GM23248 (cell line): ENCODE measurements around the gene TAPT1. TPM values are rescaled to one million over a fixed set of nuclear protein-coding genes. Genes with fewer than 3 reads are reported as not detected.

Experiments used
- DNase-seq: peaks from one replicate; pipeline ENCODE4 v3.0.0-alpha.2; 2015
- H2AFZ ChIP-seq: fragments of 200-600 bp; sonication (generic); 2 replicates; pipeline ENCODE4 v1.6.1; 2016; ENCODE audit warnings: antibody characterized with exemption
- H3F3A ChIP-seq: fragments of 200-600 bp; sonication (generic); 2 replicates; pipeline ENCODE4 v1.6.1; 2016; ENCODE audit warnings: mild to moderate bottlenecking, antibody characterized with exemption, mixed run types; ENCODE audit not compliant: insufficient read depth
- H3K27ac ChIP-seq: fragments of 200-600 bp; sonication (generic); 2 replicates; pipeline ENCODE4 v1.5.1; 2016; ENCODE audit warnings: mild to moderate bottlenecking
- H3K27me3 ChIP-seq: fragments of 200-600 bp; sonication (generic); replicated peaks from 2 replicates; pipeline ENCODE4 v1.6.1; 2016; ENCODE audit warnings: mild to moderate bottlenecking; ENCODE audit not compliant: insufficient read depth
- H3K36me3 ChIP-seq: fragments of 200-600 bp; sonication (generic); 2 replicates; pipeline ENCODE4 v1.6.1; 2016; ENCODE audit warnings: low read depth, mild to moderate bottlenecking
- H3K4me1 ChIP-seq: fragments of 200-600 bp; sonication (generic); 2 replicates; pipeline ENCODE4 v1.6.1; 2016; ENCODE audit warnings: mild to moderate bottlenecking; ENCODE audit not compliant: insufficient read depth
- H3K4me2 ChIP-seq: fragments of 200-600 bp; sonication (generic); one replicate; pipeline ENCODE4 v1.6.1; 2016; ENCODE audit warnings: mild to moderate bottlenecking; ENCODE audit not compliant: unreplicated experiment
- H3K4me3 ChIP-seq: fragments of 200-600 bp; sonication (generic); 2 replicates; pipeline ENCODE4 v1.5.1; 2016; ENCODE audit warnings: mild to moderate bottlenecking
- H3K79me2 ChIP-seq: fragments of 200-600 bp; sonication (generic); 2 replicates; pipeline ENCODE4 v1.6.1; 2016; ENCODE audit warnings: mild to moderate bottlenecking; ENCODE audit not compliant: insufficient read depth
- H3K9ac ChIP-seq: fragments of 200-600 bp; sonication (generic); 2 replicates; pipeline ENCODE4 v1.6.1; 2016; ENCODE audit warnings: mild to moderate bottlenecking
- H3K9me2 ChIP-seq: fragments of 200-600 bp; sonication (generic); 2 replicates; pipeline ENCODE4 v1.6.1; 2016; ENCODE audit warnings: mixed run types, mild to moderate bottlenecking, moderate library complexity; ENCODE audit not compliant: insufficient read depth
- H3K9me3 ChIP-seq: fragments of 200-600 bp; sonication (generic); one replicate; pipeline ENCODE4 v1.6.1; 2017; ENCODE audit warnings: low read depth
- H4K20me1 ChIP-seq: fragments of 200-600 bp; sonication (generic); 2 replicates; pipeline ENCODE4 v1.6.0; 2016; ENCODE audit not compliant: insufficient read depth
- EZH2 ChIP-seq: fragments of 200-600 bp; sonication (generic); IDR thresholded peaks from 2 replicates; pipeline ENCODE4 v1.6.1; 2018; ENCODE audit warnings: antibody characterized with exemption, mild to moderate bottlenecking; ENCODE audit not compliant: insufficient read depth, poor library complexity, severe bottlenecking
- EZH2phosphoT487 ChIP-seq: fragments of 200-600 bp; sonication (generic); IDR thresholded peaks from 2 replicates; pipeline ENCODE4 v1.6.1; 2018; ENCODE audit warnings: antibody characterized with exemption, moderate library complexity, mild to moderate bottlenecking, low read depth; ENCODE audit not compliant: insufficient read depth
- WGBS, 2 experiments: methylation state at CpG; one replicate each; pipeline ENCODE4 v1.1.6; 2015 to 2017; ENCODE audit warnings: low lambda C conversion rate in 2 of 2, low coverage in 1 of 2; ENCODE audit errors: missing lambda C conversion rate in 2 of 2; 5-methylcytosine and 5-hydroxymethylcytosine counted together
- in situ Hi-C: fragments of 300-500 bp; cut with MboI; formaldehyde crosslinking; loops from 2 replicates; pipeline ENCODE4 v1.15.0; 2020
- polyA plus RNA-seq: library from polyadenylated mRNA; unstranded; fragments of >200 nt; fragmentation: Nextera tagmentation; extraction: Ambion mirVana; gene quantifications from 2 replicates; pipeline ENCODE4 v1.2.1, GENCODE V29; 2016
- total RNA-seq: library from RNA; depleted of rRNA; stranded (reverse); fragments of >200 nt; shearing (Covaris generic); gene quantifications from 2 replicates; pipeline ENCODE4 v1.2.3, GENCODE V29; 2014

The TAPT1 gene
- total and polyA plus RNA-seq, 2 experiments from 2014 or later = 7.8 to 13.2 TPM

DNA sequence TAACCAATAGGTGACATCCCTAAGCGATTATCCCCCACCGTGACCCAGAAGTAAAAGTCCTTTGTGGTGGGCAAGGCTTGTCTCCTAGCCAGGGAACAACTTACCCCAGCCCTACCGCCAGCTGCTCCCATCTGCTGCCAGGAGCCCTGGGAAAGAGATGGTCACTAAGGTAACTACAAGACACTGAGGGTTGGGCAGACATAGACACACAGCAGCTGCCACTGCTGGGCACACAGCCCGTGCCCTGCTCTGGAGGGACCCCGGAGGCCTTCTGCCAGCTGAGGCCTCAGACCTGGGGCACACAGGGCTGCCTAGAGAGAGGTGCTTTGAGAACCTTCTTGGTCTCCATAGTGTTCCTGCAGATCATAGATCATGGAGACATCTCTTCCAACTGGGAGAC is 89.4 kb downstream of the TAPT1 start:
- DNase-seq = no peak
- H3F3A ChIP-seq = peaks cover 7% of the 10 kb centered on the region; the same call in 1 of the 2 replicates
- no peaks in the 10 kb centered on the region for H4K20me1 ChIP-seq
- H2AFZ ChIP-seq = no peak overlapping the region
- H3K27me3 ChIP-seq = peaks cover 31% of the 10 kb centered on the region
- WGBS, 2 experiments = 45 to 48% methylated on average over 5 of the region's 5 CpGs
- H3K9ac ChIP-seq = no peak overlapping the region
- TF ChIP-seq EZH2phosphoT487 = no peak
- TF ChIP-seq EZH2 = no peak
- in situ Hi-C loops = no loop called here
- H3K36me3 ChIP-seq = no peaks in the 10 kb centered on the region
- H3K9me3 ChIP-seq = no peaks in the 10 kb centered on the region
- H3K9me2 ChIP-seq = no peaks in the 10 kb centered on the region
- H3K79me2 ChIP-seq = no peaks in the 10 kb centered on the region
- peaks cover 8% of the 10 kb centered on the region; the same call in 1 of the 2 replicates for H3K4me1 ChIP-seq
- H3K4me2 ChIP-seq = no peak overlapping the region
- H3K27ac ChIP-seq = no peak overlapping the region
- H3K4me3 ChIP-seq = no peak overlapping the region

- Histone ChIP-seq H3K27me3 (peaks cover 29% of the 10 kb centered on the region), H3K9ac (no peak overlapping the region), H3F3A (peaks cover 4% of the 10 kb centered on the region; the same call in 1 of the 2 replicates), H3K79me2 (no peaks in the 10 kb centered on the region), H4K20me1 (no peaks in the 10 kb centered on the region), H2AFZ (no peak overlapping the region), H3K27ac (no peak overlapping the region), H3K4me3 (no peak overlapping the region), H3K9me3 (no peaks in the 10 kb centered on the region), H3K4me2 (no peak overlapping the region), H3K9me2 (no peaks in the 10 kb centered on the region), H3K4me1 (peaks cover 8% of the 10 kb centered on the region; the same call in 1 of the 2 replicates), H3K36me3 (no peaks in the 10 kb centered on the region)
- DNase-seq = no peak
- TF ChIP-seq EZH2 (no peak), EZH2phosphoT487 (no peak)
- 0% methylated on average over 1 of the region's 1 CpG for WGBS, 2 experiments
- in situ Hi-C loops = no loop called here
Measured at GRCh38 chr4:16136311-16136710, 90.0 kb downstream of the TAPT1 start.

GRCh38 chr4:16133406-16133805 is 92.9 kb downstream of the TAPT1 start:
- no peak overlapping the region for H3K9ac ChIP-seq
- H3K4me3 ChIP-seq = no peak overlapping the region
- no peak for DNase-seq
- H3K79me2 ChIP-seq = no peaks in the 10 kb centered on the region
- 67% methylated on average over 1 of the region's 1 CpG for WGBS, 2 experiments
- no peaks in the 10 kb centered on the region for H3F3A ChIP-seq
- in situ Hi-C loops = no loop called here
- no peak overlapping the region for H3K4me2 ChIP-seq
- H3K9me2 ChIP-seq = no peaks in the 10 kb centered on the region
- H2AFZ ChIP-seq = no peak overlapping the region
- no peaks in the 10 kb centered on the region for H3K9me3 ChIP-seq
- H3K36me3 ChIP-seq = no peaks in the 10 kb centered on the region
- no peaks in the 10 kb centered on the region for H3K4me1 ChIP-seq
- no peak overlapping the region for H3K27ac ChIP-seq
- peaks cover 33% of the 10 kb centered on the region for H3K27me3 ChIP-seq
- TF ChIP-seq EZH2 (no peak), EZH2phosphoT487 (no peak)
- no peaks in the 10 kb centered on the region for H4K20me1 ChIP-seq

GRCh38 chr4:16131293-16131692 is 95.0 kb downstream of the TAPT1 start:
- no peak overlapping the region for H3K4me3 ChIP-seq
- H2AFZ ChIP-seq = no peak overlapping the region
- no peak for DNase-seq
- H4K20me1 ChIP-seq = no peaks in the 10 kb centered on the region
- TF ChIP-seq EZH2phosphoT487 = no peak
- TF ChIP-seq EZH2 = no peak
- no peak overlapping the region for H3K9ac ChIP-seq
- no peaks in the 10 kb centered on the region for H3K9me3 ChIP-seq
- in situ Hi-C loops = no loop called here
- H3K27ac ChIP-seq = no peak overlapping the region
- 70 to 85% methylated on average over 1 of the region's 1 CpG for WGBS, 2 experiments
- H3K36me3 ChIP-seq = no peaks in the 10 kb centered on the region
- peaks cover 24% of the 10 kb centered on the region; the same call in 1 of the 2 replicates for H3K27me3 ChIP-seq
- no peaks in the 10 kb centered on the region for H3F3A ChIP-seq
- H3K9me2 ChIP-seq = no peaks in the 10 kb centered on the region
- H3K4me1 ChIP-seq = no peaks in the 10 kb centered on the region
- no peaks in the 10 kb centered on the region for H3K79me2 ChIP-seq
- no peak overlapping the region for H3K4me2 ChIP-seq

GRCh38 chr4:16129336-16129735 is 96.9 kb downstream of the TAPT1 start:
- Histone ChIP-seq H3K9me2 (no peaks in the 10 kb centered on the region), H3K4me1 (no peaks in the 10 kb centered on the region), H3K9me3 (no peaks in the 10 kb centered on the region), H3K27me3 (peaks cover 23% of the 10 kb centered on the region; the same call in 1 of the 2 replicates), H3K4me3 (no peak overlapping the region), H3K27ac (no peak overlapping the region), H3K4me2 (no peak overlapping the region), H4K20me1 (no peaks in the 10 kb centered on the region), H2AFZ (no peak overlapping the region), H3K36me3 (no peaks in the 10 kb centered on the region), H3F3A (no peaks in the 10 kb centered on the region), H3K9ac (no peak overlapping the region), H3K79me2 (no peaks in the 10 kb centered on the region)
- WGBS, 2 experiments = 5 to 12% methylated on average over 1 of the region's 1 CpG
- TF ChIP-seq EZH2phosphoT487 (no peak), EZH2 (no peak)
- in situ Hi-C loops = no loop called here
- DNase-seq = no peak
